ENCODE measurements around the gene TMEM202.
"Not testable (repeated sequence)": the region's sequence is repeated elsewhere in the genome, so short reads cannot be mapped to it uniquely, and the experiment has no call there.

TMEM202 gene

GRCh38 chr15:72368899-72369298 is 29.2 kb upstream of the TMEM202 start:
- Histone ChIP-seq H3K27ac (no peak overlapping the region), H3K9me3 (ENCODE audit: low read depth, low read length) (no peaks in the 10 kb centered on the region), H3K36me3 (ENCODE audit: insufficient read depth, low read length) (peaks cover 5% of the 10 kb centered on the region; the same call in 1 of the 2 replicates), H3K9ac (ENCODE audit: insufficient read length) (no peak overlapping the region), H3K4me3 (no peak overlapping the region)
- no peak for DNase-seq (ENCODE audit: low read depth, low spot score)
- TF ChIP-seq EZH2 (IDR thresholded peaks at IDR 0.05) (no peak), POLR2AphosphoS5 (IDR thresholded peaks at IDR 0.05; ENCODE audit: borderline replicate concordance, low read depth, low read length) (no peak), FOXP2 (optimal IDR thresholded peaks at IDR 0.05; ENCODE audit: control extremely low read depth, extremely low read length, insufficient read depth) (no peak)

GRCh38 chr15:72369964-72370363 is 28.1 kb upstream of the TMEM202 start:
- DNase-seq (ENCODE audit: low read depth, low spot score): no peak
- H3K36me3 ChIP-seq (ENCODE audit: insufficient read depth, low read length): peaks cover 5% of the 10 kb centered on the region; the same call in 1 of the 2 replicates
- H3K27ac ChIP-seq: no peak overlapping the region
- no peaks in the 10 kb centered on the region for H3K9me3 ChIP-seq (ENCODE audit: low read depth, low read length)
- no peak overlapping the region for H3K4me3 ChIP-seq
- H3K9ac ChIP-seq (ENCODE audit: insufficient read length): no peak overlapping the region
- TF ChIP-seq POLR2AphosphoS5 (IDR thresholded peaks at IDR 0.05; ENCODE audit: borderline replicate concordance, low read depth, low read length) (no peak), FOXP2 (optimal IDR thresholded peaks at IDR 0.05; ENCODE audit: control extremely low read depth, extremely low read length, insufficient read depth) (no peak), EZH2 (IDR thresholded peaks at IDR 0.05) (no peak)

- H3K27ac ChIP-seq: no peak overlapping the region
- DNase-seq (ENCODE audit: low read depth, low spot score): no peak
- H3K9me3 ChIP-seq (ENCODE audit: low read depth, low read length): no peaks in the 10 kb centered on the region
- TF ChIP-seq EZH2 (IDR thresholded peaks at IDR 0.05): no peak
- no peak for TF ChIP-seq FOXP2 (optimal IDR thresholded peaks at IDR 0.05; ENCODE audit: control extremely low read depth, extremely low read length, insufficient read depth)
- no peak overlapping the region for H3K9ac ChIP-seq (ENCODE audit: insufficient read length)
- peaks cover 5% of the 10 kb centered on the region; the same call in 1 of the 2 replicates for H3K36me3 ChIP-seq (ENCODE audit: insufficient read depth, low read length)
- no peak overlapping the region for H3K4me3 ChIP-seq
Observed at GRCh38 chr15:72372361-72372760, 25.7 kb upstream of the TMEM202 start.

- TF ChIP-seq FOXP2 (optimal IDR thresholded peaks at IDR 0.05; ENCODE audit: control extremely low read depth, extremely low read length, insufficient read depth): no peak
- TF ChIP-seq POLR2AphosphoS5 (IDR thresholded peaks at IDR 0.05; ENCODE audit: borderline replicate concordance, low read depth, low read length): no peak
- no peak for TF ChIP-seq EZH2 (IDR thresholded peaks at IDR 0.05)
- Histone ChIP-seq H3K27ac (no peak overlapping the region; the same call in 1 of the 2 replicates), H3K9ac (ENCODE audit: insufficient read length) (peak overlapping the region; percentile 95), H3K4me3 (peak overlapping the region; percentile 96), H3K9me3 (ENCODE audit: low read depth, low read length) (no peaks in the 10 kb centered on the region), H3K36me3 (ENCODE audit: insufficient read depth, low read length) (no peaks in the 10 kb centered on the region)
- no peak for DNase-seq (ENCODE audit: low read depth, low spot score)
Observed at GRCh38 chr15:72375501-72375845, 22.6 kb upstream of the TMEM202 start.

- TF ChIP-seq FOXP2 (optimal IDR thresholded peaks at IDR 0.05; ENCODE audit: control extremely low read depth, extremely low read length, insufficient read depth): no peak
- peak; percentile 90 for TF ChIP-seq POLR2AphosphoS5 (IDR thresholded peaks at IDR 0.05; ENCODE audit: borderline replicate concordance, low read depth, low read length)
- H3K27ac ChIP-seq: no peak within 1 kb of the TSS; the same call in 1 of the 2 replicates
- H3K9me3 ChIP-seq (ENCODE audit: low read depth, low read length): no peaks in the 10 kb centered on the region
- no peaks in the 10 kb centered on the region for H3K36me3 ChIP-seq (ENCODE audit: insufficient read depth, low read length)
- peak within 1 kb of the TSS; percentile 96 for H3K4me3 ChIP-seq
- peak; percentile 73 for DNase-seq (ENCODE audit: low read depth, low spot score)
- H3K9ac ChIP-seq (ENCODE audit: insufficient read length): peak within 1 kb of the TSS; percentile 95
Observed at GRCh38 chr15:72375846-72376581, 22.1 kb upstream of the TMEM202 start, which contains the start of gene HEXA. HEXA (minus strand) TSS chr15:72376014; CDS start chr15:72375972, 42 bp downstream.

GRCh38 chr15:72377331-72377730 is 20.8 kb upstream of the TMEM202 start:
- Histone ChIP-seq H3K36me3 (ENCODE audit: insufficient read depth, low read length) (no peaks in the 10 kb centered on the region), H3K27ac (no peak overlapping the region), H3K9me3 (ENCODE audit: low read depth, low read length) (no peaks in the 10 kb centered on the region), H3K4me3 (no peak overlapping the region), H3K9ac (ENCODE audit: insufficient read length) (no peak overlapping the region)
- no peak for DNase-seq (ENCODE audit: low read depth, low spot score)
- TF ChIP-seq FOXP2 (optimal IDR thresholded peaks at IDR 0.05; ENCODE audit: control extremely low read depth, extremely low read length, insufficient read depth) (no peak), EZH2 (IDR thresholded peaks at IDR 0.05) (no peak), POLR2AphosphoS5 (IDR thresholded peaks at IDR 0.05; ENCODE audit: borderline replicate concordance, low read depth, low read length) (no peak)

- not testable (repeated sequence) for H3K36me3 ChIP-seq (ENCODE audit: insufficient read depth, low read length); H3K9ac ChIP-seq (ENCODE audit: insufficient read length); H3K27ac ChIP-seq; H3K9me3 ChIP-seq (ENCODE audit: low read depth, low read length); DNase-seq (ENCODE audit: low read depth, low spot score); H3K4me3 ChIP-seq
Observed at GRCh38 chr15:72379106-72379505, 19.0 kb upstream of the TMEM202 start.

- no peak overlapping the region for H3K4me3 ChIP-seq
- no peaks in the 10 kb centered on the region for H3K9me3 ChIP-seq (ENCODE audit: low read depth, low read length)
- TF ChIP-seq EZH2 (IDR thresholded peaks at IDR 0.05) (no peak), FOXP2 (optimal IDR thresholded peaks at IDR 0.05; ENCODE audit: control extremely low read depth, extremely low read length, insufficient read depth) (no peak), POLR2AphosphoS5 (IDR thresholded peaks at IDR 0.05; ENCODE audit: borderline replicate concordance, low read depth, low read length) (no peak)
- H3K9ac ChIP-seq (ENCODE audit: insufficient read length): no peak overlapping the region
- H3K27ac ChIP-seq: no peak overlapping the region
- DNase-seq (ENCODE audit: low read depth, low spot score): no peak
- no peaks in the 10 kb centered on the region for H3K36me3 ChIP-seq (ENCODE audit: insufficient read depth, low read length)
Observed at GRCh38 chr15:72379856-72380430, 18.2 kb upstream of the TMEM202 start.

- Histone ChIP-seq H3K9me3 (ENCODE audit: low read depth, low read length) (no peaks in the 10 kb centered on the region), H3K9ac (ENCODE audit: insufficient read length) (no peak overlapping the region), H3K27ac (no peak overlapping the region), H3K36me3 (ENCODE audit: insufficient read depth, low read length) (no peaks in the 10 kb centered on the region), H3K4me3 (no peak overlapping the region)
- no peak for DNase-seq (ENCODE audit: low read depth, low spot score)
- TF ChIP-seq FOXP2 (optimal IDR thresholded peaks at IDR 0.05; ENCODE audit: control extremely low read depth, extremely low read length, insufficient read depth): no peak
- TF ChIP-seq POLR2AphosphoS5 (IDR thresholded peaks at IDR 0.05; ENCODE audit: borderline replicate concordance, low read depth, low read length): no peak
- TF ChIP-seq EZH2 (IDR thresholded peaks at IDR 0.05): no peak
Observed at GRCh38 chr15:72380743-72381142, 17.4 kb upstream of the TMEM202 start.
